OCI-LY7 (cell line): Measurements from ENCODE around the gene RASEF. TPM values are rescaled to one million over a fixed set of nuclear protein-coding genes. Genes with fewer than 3 reads are reported as not detected.

ENCODE experiments used
- BruUV-seq: library from RNA; stranded (reverse); fragments of 400-500 nt; replicated peaks from 2 replicates; lab custom pipeline; 2021; lab: Mats Ljungman, UMichigan
- CTCF ChIA-PET: fragments of 300-600 bp; sonication (Branson Sonifier 250); formaldehyde crosslinking; loops from one replicate; lab custom pipeline; 2022; ENCODE audit warnings: antibody characterized with exemption; ENCODE audit not compliant: unreplicated experiment; lab: Charles Lee
- POLR2A ChIA-PET: fragments of 300-600 bp; sonication (Branson Sonifier 250); formaldehyde crosslinking; loops from one replicate; lab custom pipeline; 2022; ENCODE audit warnings: antibody characterized with exemption; lab: Charles Lee
- DNase-seq: peaks from one replicate; pipeline ENCODE4 v3.0.0-alpha.2; 2015; ENCODE audit warnings: low spot score
- H2AFZ ChIP-seq: fragments of 200-600 bp; sonication (generic), shearing (Covaris generic); 2 replicates; pipeline ENCODE4 v1.6.1; 2014; ENCODE audit warnings: mild to moderate bottlenecking, antibody characterized with exemption, low read length, moderate library complexity
- H3K27ac ChIP-seq: fragments of 200-600 bp; sonication (generic); 2 replicates; pipeline ENCODE4 v1.5.1; 2014; ENCODE audit warnings: mixed run types, low read depth, mild to moderate bottlenecking, moderate library complexity, low read length, inconsistent platforms; ENCODE audit not compliant: poor library complexity, severe bottlenecking
- H3K36me3 ChIP-seq: fragments of 200-600 bp; sonication (generic); 2 replicates; pipeline ENCODE4 v1.6.1; 2014; ENCODE audit warnings: mild to moderate bottlenecking, antibody characterized with exemption, low read length, moderate library complexity, mixed read lengths; ENCODE audit not compliant: insufficient read depth
- H3K4me1 ChIP-seq: fragments of 200-600 bp; sonication (generic); 2 replicates; pipeline ENCODE4 v1.5.1; 2014; ENCODE audit warnings: mild to moderate bottlenecking, low read length; ENCODE audit not compliant: insufficient read depth, poor library complexity, severe bottlenecking
- H3K4me2 ChIP-seq: fragments of 200-600 bp; sonication (generic); 2 replicates; pipeline ENCODE4 v1.6.1; 2014; ENCODE audit warnings: mild to moderate bottlenecking, low read length
- H3K4me3 ChIP-seq: fragments of 200-600 bp; sonication (generic); 2 replicates; pipeline ENCODE4 v1.5.1; 2014; ENCODE audit warnings: mild to moderate bottlenecking, low read depth, low read length; ENCODE audit not compliant: poor library complexity, severe bottlenecking
- H3K79me2 ChIP-seq: fragments of 200-600 bp; sonication (generic); 2 replicates; pipeline ENCODE4 v1.6.1; 2016; ENCODE audit warnings: low read depth, mild to moderate bottlenecking, low read length, moderate library complexity, mixed read lengths; ENCODE audit not compliant: insufficient read depth
- H3K9me2 ChIP-seq: fragments of 200-600 bp; sonication (generic); 2 replicates; pipeline ENCODE4 v1.6.1; 2016; ENCODE audit warnings: mild to moderate bottlenecking, low read length, mixed read lengths; ENCODE audit not compliant: insufficient read depth
- H3K9me3 ChIP-seq: fragments of 200-600 bp; sonication (generic); 2 replicates; pipeline ENCODE4 v1.6.1; 2014; ENCODE audit warnings: mild to moderate bottlenecking, mixed run types, low read length, mixed read lengths
- H4K20me1 ChIP-seq: fragments of 200-600 bp; sonication (generic); 2 replicates; pipeline ENCODE4 v1.6.1; 2014; ENCODE audit warnings: mild to moderate bottlenecking, antibody characterized with exemption, low read length, moderate library complexity, mixed read lengths; ENCODE audit not compliant: insufficient read depth
- CTCF ChIP-seq: fragments of 200-600 bp; sonication (generic); conservative IDR thresholded peaks from 2 replicates; pipeline ENCODE4 v1.5.1; 2014; ENCODE audit warnings: mild to moderate bottlenecking, antibody characterized with exemption, low read length, moderate library complexity, mixed read lengths
- EZH2phosphoT487 ChIP-seq: fragments of 200-600 bp; sonication (generic); IDR thresholded peaks from 2 replicates; pipeline ENCODE4 v1.6.1; 2018; ENCODE audit warnings: low read depth, borderline replicate concordance, mild to moderate bottlenecking, mixed run types, antibody characterized with exemption, low read length, moderate library complexity, mixed read lengths
- intact Hi-C: fragments of 100-400 bp; cut with micrococcal nuclease; formaldehyde crosslinking; loops from one replicate; pipeline ENCODE4 v1.10.0; 2022; ENCODE audit not compliant: unreplicated experiment
- total RNA-seq, 2 experiments: library from RNA; depleted of rRNA in 1 of 2; stranded (reverse); fragments of >200 nt in 1 of 2; shearing (Covaris generic) in 1 of 2; gene quantifications; 2 replicates each; pipeline ENCODE4 v1.2.3, GENCODE V29; 2014 to 2022

Gene RASEF
- total RNA-seq, 2 experiments from 2014 or later = not detected

GRCh38 chr9:83027153-83027891 is 35.6 kb downstream of the RASEF start:
- no peaks in the 10 kb centered on the region for H4K20me1 ChIP-seq
- no peaks in the 10 kb centered on the region for H3K4me1 ChIP-seq
- BruUV-seq = no TSS peak
- DNase-seq = no peak
- H3K9me2 ChIP-seq = no peaks in the 10 kb centered on the region
- no peak overlapping the region for H3K27ac ChIP-seq
- H3K79me2 ChIP-seq = no peaks in the 10 kb centered on the region
- intact Hi-C loops = no loop called here
- H3K9me3 ChIP-seq = no peaks in the 10 kb centered on the region
- no peak for TF ChIP-seq CTCF
- TF ChIP-seq EZH2phosphoT487 = no peak
- H3K4me2 ChIP-seq = no peak overlapping the region
- no peaks in the 10 kb centered on the region for H3K36me3 ChIP-seq
- no peak overlapping the region for H3K4me3 ChIP-seq
- POLR2A ChIA-PET = no interaction called here
- CTCF ChIA-PET = no interaction called here
- H2AFZ ChIP-seq = no peak overlapping the region

- DNase-seq = no peak
- H3K36me3 ChIP-seq = no peaks in the 10 kb centered on the region
- no peak overlapping the region for H3K27ac ChIP-seq
- intact Hi-C loops = no loop called here
- CTCF ChIA-PET = no interaction called here
- H3K9me2 ChIP-seq = no peaks in the 10 kb centered on the region
- POLR2A ChIA-PET = interaction anchor here (0.5 kb wide), 1 partner anchor 1041 kb away, joined by 3 read pairs; no protein-coding TSS in a partner anchor
- H3K4me3 ChIP-seq = no peak overlapping the region
- H4K20me1 ChIP-seq = no peaks in the 10 kb centered on the region
- no peaks in the 10 kb centered on the region for H3K9me3 ChIP-seq
- no TSS peak for BruUV-seq
- TF ChIP-seq EZH2phosphoT487 (no peak), CTCF (no peak)
- no peak overlapping the region for H3K4me2 ChIP-seq
- H3K4me1 ChIP-seq = no peaks in the 10 kb centered on the region
- no peak overlapping the region for H2AFZ ChIP-seq
- H3K79me2 ChIP-seq = no peaks in the 10 kb centered on the region
These were observed 38.3 kb downstream of the RASEF start for GRCh38 chr9:83024506-83025125.

GRCh38 chr9:83023151-83023550 is 39.8 kb downstream of the RASEF start:
- no peaks in the 10 kb centered on the region for H3K4me1 ChIP-seq
- no peaks in the 10 kb centered on the region for H3K36me3 ChIP-seq
- ChIA-PET POLR2A (no interaction called here), CTCF (no interaction called here)
- H2AFZ ChIP-seq = no peak overlapping the region
- no peaks in the 10 kb centered on the region for H3K9me3 ChIP-seq
- no peak for DNase-seq
- TF ChIP-seq CTCF = no peak
- TF ChIP-seq EZH2phosphoT487 = no peak
- H3K4me3 ChIP-seq = no peak overlapping the region
- no peaks in the 10 kb centered on the region for H3K9me2 ChIP-seq
- intact Hi-C loops = no loop called here
- H3K4me2 ChIP-seq = no peak overlapping the region
- H4K20me1 ChIP-seq = no peaks in the 10 kb centered on the region
- H3K27ac ChIP-seq = no peak overlapping the region
- no peaks in the 10 kb centered on the region for H3K79me2 ChIP-seq
- no TSS peak for BruUV-seq
